GM21825 (cell line): ENCODE results near the gene RTN4R.

Source experiments
- ATAC-seq: cut with Tn5 transposase; IDR thresholded peaks from one replicate; pipeline ENCODE4 v1.9.1; 2021; ENCODE audit warnings: mild to moderate bottlenecking, moderate library complexity; ENCODE audit not compliant: unreplicated experiment

Gene RTN4R

DNA sequence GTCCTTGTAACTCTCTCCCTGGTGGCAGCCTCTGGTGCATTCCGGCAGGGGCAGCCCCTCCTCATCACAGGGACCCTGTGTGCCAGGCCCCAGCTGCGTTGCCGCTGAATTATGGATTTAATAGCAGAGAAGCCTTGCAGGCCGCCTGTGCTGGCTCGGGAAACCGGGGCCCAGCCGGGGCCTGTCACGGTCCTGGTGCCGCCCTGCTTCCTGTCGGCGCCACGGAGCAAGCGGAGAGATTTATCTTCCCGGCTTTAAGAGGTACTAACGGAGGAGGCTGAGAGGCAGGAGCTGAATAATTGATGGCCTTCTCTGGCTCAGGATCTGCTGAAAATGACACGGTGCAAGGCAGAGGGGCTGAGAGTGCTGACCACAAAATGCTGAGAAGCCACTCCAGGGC, 63.3 kb downstream of the RTN4R start:
- ATAC-seq, result no peak

DNA sequence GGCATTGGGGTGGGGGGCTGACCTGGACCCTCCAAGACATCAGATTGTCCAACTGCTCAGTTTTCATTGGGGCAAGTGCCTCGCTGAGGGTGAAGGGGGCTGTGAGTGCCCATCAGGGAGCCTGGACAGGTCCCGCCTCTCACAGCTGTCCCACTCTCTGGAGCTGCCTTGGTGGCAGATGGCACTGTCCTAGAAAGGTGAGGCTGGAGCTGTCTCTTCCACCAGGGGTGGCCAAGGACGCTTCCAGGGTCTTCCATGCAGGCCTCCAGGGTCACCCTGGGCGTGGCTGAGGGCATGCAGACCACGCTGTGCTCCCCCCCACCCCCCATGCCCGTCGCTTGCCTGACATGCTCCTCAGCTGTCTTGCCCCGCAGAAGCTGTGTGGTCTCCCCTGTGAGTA, 63.8 kb downstream of the RTN4R start:
- ATAC-seq, result no peak

DNA sequence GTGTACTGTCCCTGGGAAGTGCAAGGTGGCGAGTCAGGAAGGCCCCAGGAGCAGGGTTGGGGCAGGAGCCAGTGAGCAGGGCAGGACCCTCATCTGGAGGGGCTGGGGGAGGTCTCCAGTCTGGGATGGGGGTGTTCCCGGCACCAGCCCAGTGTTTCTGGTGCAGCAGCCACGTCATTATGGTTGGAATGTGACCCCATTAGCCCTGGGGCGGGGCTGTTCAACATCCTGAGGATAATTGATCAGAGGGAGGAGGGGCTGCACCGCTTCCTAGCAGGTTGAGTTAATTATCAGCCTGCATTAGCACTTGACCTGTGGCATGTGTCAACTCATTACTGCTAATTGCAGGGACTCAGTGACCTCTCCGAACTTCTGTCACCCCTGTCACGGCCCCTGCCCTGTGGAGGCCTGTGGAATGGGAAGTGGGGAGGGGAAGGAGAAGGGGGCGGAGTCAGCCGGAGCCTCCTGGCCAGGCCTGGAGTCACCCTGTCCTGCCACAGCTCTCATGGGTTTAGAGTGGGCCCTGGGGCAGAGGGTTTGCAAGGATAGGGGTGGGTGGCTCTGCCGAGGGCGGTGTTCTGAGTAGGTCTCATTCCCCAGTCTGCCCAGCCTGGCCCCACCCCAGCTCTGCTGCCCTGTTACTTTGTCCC, 64.4 kb downstream of the RTN4R start:
- ATAC-seq, result no peak

DNA sequence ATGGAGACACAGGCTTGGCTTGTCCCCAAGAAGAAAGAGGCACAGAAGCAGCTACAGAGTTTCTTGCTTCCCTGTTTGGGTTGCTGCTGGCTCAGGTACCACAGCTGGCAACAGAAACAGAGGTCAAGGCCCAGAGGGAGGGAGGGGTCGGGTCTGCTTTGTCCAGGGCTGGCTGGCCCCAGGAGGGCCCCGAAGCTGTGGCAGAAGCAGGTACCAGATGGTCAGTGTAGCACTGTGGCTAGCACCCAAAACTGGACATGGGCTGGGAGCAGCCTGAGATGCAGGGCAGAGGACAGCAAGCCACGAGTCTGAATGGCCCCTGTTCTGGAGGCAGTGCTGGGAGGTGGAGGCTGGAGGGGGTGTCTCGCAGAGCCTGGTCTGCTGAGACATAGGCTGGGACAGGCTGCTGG, 65.0 kb downstream of the RTN4R start:
- no peak for ATAC-seq

DNA sequence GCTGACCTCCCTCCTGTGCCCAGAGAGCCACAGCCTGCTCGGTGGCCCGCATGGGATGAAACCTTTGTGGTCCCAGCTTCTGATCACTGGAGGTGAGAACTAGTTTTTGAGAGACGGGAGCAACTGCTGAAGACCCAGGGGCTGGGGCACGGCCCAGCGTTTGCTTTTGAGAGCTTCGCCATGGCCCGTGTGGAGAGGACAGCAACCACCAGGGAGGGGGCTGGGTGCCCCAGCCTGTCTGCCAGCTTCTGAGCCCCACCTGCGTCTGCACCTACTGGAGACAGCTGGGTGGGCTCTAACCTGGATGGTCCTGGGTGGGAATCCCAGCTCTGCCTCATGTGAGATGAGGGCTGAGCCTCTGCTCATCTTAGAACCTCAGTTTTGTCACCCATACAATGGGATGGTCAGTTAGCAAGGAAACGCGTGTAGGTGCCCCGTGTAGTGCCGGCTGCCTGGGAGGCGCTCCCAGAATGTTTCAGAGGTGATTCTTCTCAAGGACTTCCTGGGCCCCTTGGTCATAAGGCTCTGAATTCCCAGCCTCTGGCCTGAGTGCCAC, 66.2 kb downstream of the RTN4R start:
- ATAC-seq, result no peak

DNA sequence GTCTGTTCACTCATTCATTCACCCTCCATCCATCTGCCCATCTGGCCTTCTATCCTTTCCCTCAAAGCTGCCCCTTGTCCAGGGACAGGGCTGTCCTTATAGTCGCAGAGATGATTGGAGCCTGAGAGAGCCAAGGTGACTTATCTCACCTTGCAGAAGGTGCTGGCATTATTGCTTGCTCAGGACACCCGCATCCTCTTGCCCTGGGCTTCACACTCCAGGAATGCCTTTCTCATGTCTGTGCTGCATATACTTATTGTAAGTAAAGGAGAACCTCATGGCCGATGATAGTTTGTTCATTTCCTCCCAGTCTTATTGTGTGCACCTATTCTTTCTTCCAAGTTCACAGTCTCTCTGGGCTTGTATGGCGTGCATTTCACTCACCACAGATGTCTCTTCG, 68.2 kb downstream of the RTN4R start:
- no peak for ATAC-seq

DNA sequence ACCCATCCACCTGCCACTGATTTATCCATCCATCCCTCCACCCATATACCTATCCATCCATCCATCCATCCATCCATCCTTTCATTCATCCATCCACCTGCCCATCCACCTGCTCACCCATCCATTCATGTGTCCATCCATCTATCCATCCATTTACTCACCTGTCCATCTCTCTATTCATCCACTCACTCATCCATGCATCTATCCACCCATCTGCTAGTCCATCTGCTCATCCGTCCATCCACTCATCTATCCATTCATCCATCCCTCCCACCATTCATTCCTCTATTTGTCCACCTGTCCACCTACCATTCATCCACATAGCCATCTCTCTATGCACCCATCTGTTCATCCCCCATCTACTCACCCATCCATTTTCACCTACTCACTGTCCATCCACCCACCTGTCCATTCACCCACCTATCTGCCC, 68.7 kb downstream of the RTN4R start:
- ATAC-seq, result no peak

DNA sequence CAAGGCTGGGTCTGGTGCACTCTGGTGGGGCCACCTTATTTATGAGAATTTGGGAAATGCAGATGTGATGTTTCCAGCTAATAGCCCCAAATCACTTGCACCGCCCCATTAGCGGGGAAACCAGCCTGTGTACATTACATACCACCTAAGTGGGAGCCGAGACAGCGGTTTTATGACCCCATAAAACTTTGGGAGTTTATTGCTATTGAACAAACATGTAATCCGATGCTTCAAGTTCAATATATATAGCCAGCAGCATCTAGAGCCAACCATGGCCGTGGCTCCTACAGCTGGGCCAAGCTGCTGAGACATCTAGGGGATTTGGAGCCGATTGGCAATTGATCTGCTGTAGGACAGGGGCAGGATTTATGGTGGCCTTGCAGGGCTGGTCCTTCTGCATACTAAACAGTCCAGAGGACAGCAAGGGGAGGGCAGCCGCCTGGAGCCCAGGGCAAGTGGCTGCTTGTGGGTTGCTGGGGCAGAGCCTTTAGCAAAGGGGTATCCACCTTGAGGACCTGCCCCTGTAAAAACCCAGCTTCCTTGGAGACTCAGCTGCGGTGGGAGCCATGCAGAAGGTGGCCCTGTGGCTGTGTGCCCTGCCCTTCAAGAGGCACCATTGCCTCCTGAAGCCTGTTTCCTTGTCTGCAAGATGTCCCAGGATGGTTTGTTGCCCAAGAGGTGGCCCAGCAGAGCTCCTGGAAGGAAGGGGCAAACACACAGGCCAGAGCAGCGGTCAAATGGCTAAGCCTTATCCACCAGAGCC, 69.4 kb downstream of the RTN4R start:
- ATAC-seq, result no peak

DNA sequence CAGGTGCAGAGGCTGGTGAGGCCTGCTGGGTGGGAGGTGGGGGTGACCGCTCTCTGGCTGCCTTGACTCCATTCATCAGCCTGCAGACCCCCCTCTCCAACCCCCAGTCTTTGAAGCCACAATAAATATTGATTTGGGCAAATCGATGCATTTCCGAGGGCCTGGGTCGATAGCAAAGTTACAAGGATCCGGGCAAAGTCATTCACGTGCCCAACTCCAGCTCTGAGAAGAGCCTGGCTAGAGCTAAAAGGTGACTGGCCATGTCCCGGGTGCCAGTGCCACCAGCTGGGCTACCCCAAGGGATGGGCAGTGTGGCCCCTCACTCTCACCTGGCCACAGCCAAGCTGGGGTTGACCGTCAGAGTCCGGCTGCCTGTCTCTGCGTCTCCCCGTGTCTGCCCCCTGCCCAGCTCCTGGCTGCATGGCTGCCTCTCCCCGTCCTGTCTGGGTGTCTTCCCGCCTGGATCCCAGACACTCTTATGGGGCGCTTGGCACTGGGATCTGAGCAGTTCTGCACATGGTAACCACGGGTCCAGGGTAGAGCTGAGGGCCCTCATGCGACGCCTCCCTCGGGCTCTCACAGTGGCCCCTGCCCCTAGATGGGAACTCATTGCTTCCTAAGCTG, 70.6 kb downstream of the RTN4R start:
- no peak for ATAC-seq

DNA sequence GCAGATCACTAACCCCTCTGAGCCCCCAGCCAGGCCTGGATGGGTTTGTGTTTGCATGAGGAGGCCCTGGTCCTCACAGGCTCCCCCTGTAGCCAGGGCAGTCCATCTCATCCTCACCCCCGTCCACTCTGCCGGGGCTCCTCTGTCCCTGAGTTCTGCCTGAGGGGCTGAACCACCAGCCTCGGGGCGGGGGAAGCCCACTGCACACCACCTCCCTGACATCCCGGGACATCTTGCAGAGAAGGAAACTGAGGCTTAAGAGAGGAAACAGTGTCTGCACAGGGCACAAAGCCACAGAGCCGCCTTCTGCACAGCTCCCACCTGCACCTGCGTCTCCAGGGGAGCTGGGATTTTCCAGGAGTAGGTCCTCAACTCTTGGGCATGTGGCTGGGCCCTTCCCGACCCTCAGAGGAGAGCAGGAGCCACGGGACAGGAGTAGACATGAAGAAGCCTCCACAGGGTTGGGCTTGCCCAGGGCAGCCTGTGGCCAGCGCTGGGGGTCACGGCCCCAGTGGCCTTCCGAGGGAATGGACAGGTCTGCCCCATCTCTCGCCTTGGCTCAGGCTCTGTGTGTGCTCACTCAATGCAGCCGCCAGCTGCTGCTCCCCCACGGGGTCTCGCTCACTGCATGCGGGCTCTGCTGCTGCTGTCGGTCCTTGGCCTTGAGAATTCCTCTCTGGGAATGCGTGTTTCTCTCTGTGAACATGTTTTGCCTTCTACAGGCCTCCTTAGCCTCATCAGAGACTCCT, 71.8 kb downstream of the RTN4R start:
- no peak for ATAC-seq

DNA sequence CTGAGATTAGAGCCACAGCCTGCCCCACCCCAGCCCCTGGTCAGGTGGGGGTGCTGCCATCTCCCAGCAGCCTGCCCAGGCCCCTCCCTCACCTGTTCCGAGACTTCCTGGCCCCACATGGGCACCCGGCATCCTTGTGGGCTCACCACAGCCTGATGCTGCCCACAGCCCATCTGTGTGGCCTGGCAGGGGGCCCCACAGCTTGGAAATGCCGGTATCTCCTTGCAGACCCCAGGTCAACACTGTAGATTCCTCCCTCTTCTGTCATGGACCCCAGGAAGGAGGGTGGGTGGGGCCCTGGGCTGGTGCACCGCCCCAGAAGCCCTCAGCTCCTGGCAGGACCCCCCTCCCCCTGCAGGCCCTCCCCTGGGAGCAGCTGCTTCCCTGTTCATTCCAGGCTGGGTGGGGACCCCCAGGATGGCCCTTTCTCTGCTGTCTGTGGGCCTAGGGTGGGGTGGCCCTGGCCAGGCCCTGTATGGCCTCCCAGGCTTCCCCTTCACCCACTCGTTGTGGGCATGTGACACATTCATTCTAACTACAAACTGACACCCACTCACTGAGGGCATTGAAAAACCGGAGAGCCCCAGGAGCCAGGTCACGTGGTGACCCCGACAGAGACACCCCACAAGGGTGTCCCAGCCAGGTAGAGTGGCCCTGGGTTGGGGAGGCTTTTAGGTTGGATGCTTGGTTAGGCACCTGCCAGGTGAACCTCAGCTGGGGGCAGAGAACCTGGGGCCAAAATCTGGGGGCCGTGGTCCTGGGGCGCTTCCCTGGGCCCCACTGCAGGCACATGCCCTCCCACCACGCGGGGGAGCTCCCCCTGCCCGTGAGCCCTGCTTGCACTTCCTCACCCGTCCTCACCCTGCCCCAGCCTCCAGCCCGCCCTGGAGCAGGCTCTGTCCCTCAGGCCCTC, 73.2 kb downstream of the RTN4R start:
- no peak for ATAC-seq

DNA sequence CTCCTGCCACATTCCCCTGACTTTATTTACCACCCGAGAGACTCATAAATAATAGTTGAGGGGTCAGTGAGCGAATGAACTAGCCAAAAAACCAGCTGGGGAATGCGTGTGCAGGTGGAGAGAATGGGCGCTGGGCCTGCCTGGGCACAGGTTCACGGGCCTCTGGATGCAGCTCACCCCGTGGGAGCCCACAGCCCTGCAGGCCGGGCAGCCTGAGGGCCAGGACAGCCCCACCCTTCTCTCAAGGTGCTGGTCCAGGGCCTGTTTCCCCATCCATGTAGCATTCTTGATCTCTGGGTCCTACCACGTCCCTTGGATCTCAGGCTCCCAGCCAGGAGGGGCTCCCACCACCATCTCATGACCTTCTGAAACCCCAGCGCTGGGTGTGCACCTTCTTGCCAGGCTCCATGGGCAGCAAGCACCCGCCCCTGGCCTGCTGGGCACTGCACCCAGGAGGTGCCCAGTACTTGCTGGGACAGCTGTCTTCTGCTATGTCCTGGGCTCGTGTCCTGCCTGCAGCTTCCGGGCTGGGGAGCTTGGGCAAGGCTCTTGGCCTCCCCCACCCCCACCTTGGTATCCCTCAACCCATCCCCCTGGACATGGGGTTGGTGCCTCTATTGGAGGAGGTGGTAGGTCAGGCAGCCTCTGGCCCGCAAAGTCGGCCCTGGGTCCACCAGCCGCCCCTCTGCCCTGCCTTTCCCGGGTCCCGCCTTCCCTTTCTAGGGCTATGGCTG, 74.2 kb downstream of the RTN4R start:
- ATAC-seq, result no peak

DNA sequence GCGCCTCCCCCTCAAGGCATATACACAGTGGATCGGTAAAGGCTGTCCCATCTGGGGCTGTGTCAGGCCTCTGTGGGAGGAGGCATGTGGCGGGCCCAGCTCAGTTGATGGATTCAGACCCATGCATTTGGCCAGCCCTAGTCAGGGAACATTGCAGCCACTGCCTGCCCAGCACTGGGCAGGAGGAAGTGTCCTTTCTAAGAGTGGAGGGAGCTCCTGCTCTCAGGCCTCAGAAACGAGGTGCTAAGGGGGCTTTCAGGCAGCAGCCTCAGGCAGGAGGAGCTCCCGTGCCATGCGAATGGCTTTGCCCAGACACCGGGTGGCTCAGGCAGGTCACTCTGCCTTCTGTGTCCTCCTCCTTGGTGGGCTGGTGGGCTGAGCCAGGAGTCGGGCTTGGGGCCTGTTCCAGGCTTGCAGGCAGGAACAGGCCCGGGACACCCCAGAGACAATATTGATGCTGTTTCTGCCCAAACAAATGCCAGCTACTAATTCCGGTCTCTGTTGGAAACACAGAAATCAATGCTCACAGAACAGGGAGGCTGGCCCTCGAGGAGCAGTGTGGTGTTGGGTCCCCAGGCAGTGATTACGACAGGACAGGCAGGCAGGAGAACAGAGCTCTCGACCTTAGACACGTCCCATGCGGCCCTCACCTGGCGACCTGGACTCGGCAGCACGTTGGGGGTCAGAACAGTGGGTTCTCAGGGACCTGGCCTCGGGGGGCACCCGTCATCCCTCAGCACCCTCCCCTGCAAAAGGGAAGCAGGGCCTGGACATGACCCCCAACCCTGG, 75.0 kb downstream of the RTN4R start:
- no peak for ATAC-seq

DNA sequence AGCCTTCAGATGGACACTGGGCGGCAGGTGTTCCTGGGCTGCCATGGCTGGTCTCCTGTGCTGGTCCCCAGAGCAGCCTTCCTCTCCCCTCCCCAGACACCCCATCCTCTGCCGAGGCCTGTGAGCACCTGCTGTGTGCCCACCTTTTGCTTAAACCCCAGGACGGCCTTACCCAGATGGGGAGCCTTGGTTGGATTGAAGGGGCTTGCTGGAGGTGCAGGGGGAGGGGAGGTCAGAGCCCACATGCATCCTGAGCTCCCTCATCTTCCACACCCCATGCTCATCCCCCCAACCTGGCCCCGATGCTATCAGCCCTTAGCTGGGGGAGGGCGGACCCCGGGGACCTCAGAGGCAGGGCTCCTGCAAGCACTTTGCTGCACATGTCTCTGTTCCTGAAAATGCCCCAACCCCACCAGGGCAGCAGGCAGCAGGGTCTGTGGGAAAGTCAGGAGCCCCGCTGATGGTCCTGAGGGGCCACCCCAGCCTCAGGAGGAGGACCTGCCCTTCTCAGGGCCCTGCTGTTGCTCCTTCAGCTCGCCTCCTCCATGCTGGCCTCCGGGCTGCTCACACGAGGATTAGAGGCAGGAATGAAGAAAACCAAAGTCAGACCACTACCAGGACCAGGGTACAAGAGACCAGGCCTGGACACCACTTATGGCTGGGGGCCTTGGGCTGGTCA, 75.7 kb downstream of the RTN4R start:
- ATAC-seq, result no peak

DNA sequence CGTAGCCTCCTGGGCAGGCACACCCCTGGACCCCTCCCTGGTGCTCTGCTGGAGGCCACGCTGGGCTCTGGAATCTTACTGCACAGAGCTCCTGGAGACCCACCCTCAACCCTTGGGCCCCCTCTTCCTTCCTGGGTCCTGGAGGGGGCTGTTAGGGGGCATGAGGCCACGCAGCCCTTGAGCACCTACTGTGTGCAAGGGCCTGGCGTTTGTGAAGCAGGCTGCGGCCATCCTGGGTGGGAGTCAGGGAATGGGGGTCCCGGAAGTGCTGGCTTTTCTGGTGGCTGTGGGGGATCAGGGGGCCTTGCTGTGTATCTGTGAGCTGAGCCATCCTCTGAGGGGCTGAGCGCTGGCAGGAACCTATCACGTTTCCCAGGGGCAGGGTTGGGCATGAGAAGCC, 76.3 kb downstream of the RTN4R start:
- ATAC-seq, result no peak
